Fibroblast of skin of right quadriceps (primary cell): Measurements from ENCODE around the gene SOX3.

Source experiments
- DNase-seq: peaks from one replicate; pipeline ENCODE4 v3.0.0-alpha.2; 2013

The SOX3 gene

DNA sequence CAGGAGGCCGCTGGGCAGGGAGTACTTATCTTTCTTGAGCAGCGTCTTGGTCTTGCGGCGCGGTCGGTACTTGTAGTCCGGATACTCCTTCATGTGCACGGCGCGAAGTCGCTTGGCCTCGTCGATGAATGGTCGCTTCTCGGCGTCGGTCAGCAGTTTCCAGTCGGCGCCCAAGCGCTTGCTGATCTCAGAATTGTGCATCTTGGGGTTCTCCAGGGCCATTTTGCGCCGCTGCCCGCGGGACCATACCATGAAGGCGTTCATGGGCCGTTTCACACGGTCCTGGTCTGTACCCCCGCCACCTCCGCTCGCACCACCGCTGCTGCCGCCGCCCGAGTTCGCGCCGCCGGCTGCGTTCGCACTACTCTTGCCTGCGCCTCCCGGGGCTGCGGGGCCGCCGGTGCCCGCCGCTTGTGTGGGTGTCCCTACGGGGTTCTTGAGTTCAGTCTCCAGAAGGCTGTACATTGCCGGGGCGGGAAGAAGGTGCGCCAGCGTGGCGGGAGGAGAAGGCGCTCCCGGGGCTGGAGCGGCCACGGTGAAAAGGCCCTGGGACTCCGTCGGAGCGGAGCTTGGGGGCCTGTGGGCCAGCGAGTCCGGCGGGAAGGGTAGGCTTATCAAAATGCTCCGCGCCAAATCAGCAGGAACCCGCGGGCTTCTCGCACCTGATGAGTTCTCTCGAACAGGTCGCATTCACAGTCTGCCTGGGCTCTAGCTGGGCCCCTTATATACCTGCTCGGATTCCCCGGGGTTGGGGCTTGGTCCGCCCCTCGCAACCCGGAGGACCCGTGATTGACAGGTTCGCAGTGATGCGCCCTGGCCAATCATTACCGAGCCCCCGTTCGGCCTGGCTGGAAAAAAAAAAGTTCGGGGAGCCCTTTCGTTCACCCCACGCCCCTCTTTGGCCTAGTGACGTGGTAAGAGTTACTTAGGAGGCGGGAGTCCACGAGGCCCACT is at the start of gene SOX3:
TSS of gene SOX3 (minus strand) at position 699 of the 954 bp plus-strand sequence. CDS start at position 690, 9 bp downstream.
- DNase-seq = no peak

DNA sequence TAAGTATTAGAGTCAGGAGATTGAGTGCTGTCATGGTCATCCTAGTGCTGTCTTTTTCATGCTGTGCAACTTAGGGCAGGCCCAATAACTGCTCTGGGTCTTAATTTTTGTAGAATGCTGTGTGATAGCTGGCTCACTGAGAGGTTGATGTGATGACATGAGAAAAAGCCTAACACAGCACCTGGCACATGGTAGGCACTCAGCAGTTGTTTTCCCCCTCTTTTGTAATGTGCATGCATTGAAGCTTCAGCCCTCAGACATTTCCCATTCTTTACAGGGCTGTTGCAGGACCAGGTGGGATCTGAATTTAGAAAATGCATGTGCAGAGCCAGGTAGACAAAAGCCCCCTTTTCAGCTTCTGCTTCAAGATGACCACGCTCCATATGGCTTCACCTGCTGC is 44.1 kb upstream of the SOX3 start:
- no peak for DNase-seq

DNA sequence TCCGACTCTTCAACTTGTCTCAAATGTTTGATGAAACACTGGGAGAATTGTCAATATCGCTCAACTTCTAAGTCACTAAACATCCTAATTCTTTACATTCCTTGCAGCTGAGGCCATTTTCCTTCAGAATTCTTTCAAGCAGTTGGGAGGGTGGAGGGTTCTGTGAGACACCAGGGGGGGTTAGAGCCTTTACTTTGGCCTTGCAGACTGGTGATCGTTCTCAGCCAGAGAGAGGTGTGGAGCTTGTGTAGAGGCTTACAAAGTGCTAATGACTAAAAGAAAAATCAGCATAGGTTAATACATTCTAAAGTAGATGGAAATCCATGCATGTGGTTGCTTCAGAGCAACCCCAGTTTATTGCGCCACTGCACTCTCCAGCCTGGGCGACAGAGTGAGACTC is 21.3 kb upstream of the SOX3 start:
- peak; percentile 73 for DNase-seq

DNA sequence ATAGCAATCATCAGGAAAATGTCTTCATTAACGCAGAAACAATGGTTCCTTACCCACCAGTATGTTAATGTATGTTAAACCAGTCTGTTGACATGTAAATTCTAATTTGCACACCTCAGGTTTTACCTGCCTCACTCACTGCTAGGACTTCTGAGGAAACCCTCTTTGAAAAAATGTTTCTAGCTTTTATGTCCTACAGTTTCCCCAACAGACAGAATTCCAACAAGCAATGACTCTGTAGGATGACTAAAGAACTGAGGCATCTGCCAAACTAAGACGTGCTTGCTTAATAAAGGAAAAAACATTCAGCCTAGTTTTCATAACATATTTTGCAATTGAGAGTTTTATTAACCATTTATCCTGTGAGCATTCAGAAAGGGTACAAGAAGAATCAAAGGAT is 20.6 kb upstream of the SOX3 start:
- DNase-seq = peak; percentile 69

DNA sequence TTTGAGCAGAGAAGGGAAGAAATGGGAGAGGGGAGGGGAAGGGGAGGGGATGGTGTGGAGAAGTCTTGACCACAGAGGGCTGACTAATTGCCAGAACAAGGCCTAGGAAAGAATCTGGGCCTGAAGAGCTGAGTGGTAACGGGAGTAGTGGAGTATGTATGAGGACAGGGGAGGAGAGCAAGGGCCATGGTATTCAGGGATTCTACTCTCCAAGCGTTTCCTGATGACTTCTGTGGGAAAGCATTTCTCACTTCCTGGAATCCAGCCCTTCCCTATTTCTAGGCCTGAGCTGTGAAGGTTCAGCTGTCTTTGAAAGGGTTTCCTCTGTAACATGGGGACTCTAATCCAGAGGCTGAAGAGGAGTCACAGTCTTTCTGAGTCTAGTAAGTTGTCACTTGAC is 19.7 kb upstream of the SOX3 start:
- DNase-seq = peak; percentile 85

DNA sequence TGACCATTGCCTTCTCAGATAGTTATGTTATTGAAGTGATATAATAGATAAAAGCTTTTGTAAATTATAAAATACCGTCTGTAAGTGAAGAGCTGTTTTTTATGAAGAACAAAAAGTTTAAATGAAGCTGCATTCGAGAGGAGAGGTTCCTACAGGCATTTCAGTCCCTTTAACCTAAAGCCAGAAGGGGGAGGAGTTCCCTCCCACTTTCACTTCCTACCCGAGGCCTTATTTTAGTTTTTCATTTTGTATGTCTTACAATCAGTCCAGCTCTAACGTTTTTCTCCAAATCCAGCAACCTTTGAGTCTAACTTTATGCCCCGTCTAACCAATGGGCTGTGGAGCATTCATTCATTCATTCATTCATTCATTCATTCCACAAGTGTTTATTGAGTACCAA is 16.5 kb upstream of the SOX3 start:
- DNase-seq = no peak

DNA sequence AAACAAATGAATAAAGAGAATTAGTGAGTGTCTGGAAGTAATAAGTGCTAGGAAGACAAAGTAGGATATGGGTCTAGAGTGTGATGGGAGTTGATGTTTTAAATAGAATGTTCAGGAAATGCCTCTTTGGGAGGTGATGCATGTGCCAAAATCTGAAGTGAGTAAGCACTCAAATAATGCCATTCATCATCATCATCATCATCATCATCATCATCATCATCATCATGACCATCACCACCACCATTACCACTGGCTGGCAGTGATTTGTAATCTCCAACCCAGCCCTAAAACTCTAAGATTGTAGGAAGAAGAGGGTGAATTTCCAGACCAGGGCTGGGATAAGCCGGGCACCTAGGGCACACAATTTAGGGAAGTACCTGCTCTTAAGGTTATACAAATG is 9.7 kb upstream of the SOX3 start:
- DNase-seq = no peak

DNA sequence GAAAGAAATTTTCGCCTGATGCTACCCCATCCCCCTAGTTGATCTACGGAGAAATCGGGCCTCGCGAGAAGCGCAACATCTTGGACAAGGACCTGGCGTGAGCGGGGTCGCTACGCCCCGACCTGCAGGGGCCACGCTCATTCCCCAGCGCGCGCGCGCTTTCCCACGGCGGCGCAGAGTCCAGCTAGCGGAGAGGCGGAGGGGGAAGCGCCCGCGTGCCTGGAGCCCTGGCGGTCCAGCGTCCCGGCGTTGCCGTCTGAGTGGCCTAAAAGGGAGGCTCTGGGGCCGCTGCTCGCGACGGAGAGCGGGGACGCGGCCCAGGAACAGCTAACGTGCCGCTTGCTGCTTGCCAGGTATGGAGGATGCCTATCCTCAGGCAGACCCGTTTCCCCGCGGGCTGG is 6.0 kb upstream of the SOX3 start:
- DNase-seq = no peak

DNA sequence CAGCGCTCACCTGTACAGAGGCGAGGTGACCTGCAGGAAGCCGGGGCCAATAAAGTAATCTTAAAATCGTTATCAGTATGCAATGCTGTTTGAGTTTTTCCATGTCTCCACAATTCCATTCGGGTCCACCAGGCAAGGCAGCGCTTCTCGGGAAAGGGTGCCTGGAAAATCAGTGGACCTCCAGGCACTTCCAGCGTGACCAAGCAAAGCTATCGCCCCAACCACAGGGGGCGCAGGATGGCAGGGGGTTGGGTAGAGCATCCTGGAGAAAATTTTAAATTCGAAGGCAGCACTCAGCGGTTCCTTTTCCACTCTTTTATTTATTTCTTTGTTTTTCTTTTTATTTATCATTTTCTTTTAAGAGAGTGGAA is 5.4 kb upstream of the SOX3 start:
- no peak for DNase-seq

DNA sequence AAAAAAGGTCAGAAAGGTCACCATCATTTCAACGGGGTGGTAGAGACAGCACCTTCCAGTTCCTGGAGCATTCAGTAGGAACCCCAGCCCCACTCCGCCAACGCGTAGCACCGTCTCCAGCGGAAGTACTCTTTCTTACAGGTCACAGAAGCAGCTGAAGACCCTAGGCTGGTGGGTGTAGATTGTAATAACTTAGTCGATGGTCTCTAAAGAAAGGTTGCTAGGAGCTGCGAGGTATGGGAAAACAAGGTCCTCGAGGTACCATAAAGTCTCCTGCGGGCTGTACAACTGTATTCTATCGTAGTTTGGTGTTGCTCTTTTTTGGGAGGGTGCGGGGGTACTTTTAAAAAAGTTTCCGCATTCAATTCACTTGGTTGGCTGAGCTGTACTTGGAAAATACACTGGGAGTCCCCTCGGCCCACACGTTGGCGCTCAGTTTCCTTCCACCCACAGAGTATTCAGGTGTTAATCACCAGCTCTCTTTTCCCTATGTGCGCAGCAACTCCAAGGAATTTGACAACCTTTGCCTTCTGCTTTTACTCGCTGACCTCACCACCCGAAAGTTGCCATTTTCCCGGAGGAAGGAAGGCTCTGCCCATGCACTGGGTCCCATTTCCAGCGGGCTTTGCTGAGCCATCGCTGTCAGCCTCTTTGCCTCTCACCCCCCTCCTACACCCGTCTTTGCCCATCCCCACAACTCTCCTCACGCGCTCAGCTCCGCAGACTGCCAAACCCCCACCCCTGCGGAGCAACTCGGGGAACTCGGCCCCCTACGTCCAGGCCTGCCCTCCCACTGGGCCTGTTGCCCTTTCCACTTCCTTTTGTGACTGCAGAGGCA is 4.8 kb upstream of the SOX3 start:
- no peak for DNase-seq

DNA sequence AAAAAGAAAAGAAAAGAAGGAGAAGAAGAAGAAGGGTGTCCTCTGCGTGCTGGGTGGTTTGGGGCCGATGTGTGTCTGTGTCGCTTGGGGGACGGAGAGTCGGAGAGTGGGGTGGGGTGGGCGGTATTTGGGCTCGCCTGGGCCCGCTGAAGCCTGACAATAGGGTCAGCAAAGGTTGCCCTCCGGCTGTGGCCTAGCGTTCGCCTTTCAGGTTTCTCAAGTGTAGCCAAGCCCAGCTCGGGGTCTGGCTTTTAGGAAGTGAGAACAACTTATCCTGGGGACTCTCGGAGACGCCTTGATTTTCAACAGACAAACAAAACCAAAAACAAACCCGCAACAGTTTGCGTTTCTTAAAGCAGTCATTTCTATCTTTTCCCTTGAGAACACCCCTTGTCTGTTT is 4.1 kb upstream of the SOX3 start:
- no peak for DNase-seq

DNA sequence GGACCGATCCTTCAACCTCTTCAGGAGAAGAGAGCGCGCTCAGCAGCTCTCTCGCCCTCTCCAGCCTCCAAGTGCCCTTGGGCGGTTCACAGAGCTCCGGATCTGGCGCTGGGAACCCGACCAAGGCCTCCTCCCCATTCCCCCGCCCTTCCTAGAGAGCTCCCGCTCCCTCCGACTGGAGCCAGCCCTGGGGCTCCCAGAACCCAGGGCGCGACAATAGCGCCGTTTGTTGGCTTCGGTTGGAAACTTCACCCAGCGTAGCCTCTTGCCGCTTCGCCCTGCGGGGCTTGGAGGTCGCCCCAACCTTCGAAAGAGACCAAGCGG is 3.1 kb upstream of the SOX3 start:
- no peak for DNase-seq

DNA sequence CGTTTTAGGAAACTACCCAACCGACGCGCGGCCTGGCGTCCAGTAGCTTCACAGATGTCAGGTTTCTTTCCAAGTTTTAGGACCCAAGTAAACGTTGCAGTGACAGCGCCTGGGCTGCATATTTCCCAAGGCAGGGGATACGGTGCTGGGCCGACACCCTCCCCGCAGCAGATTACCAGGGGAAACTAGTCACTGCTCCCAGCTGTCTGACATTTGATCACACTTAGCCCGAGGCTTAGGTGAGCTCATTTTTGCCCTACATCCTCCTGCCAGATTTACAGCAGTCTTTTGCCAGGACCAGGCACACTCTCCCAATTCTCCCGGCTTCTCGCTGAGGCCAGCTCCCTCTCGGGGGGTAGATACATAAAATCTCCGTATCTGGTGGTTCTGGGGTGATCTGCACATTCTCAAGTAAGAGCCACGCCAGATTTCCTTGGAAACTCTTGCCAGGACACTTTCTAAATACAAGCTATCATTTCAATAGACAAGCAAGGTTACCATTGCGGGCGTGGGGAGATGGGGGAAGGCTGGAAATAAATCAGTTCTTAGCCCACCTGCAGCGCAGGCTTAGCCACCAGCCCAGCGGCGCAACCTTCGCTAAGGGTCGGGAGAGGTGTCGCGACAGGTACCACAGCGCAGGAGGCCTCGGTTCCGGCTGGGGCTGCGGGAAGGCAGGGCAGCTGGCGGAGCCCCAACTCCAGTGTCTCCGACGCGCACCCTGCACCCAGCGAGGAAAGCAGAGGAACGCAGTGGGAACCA is 2.5 kb upstream of the SOX3 start:
- no peak for DNase-seq

DNA sequence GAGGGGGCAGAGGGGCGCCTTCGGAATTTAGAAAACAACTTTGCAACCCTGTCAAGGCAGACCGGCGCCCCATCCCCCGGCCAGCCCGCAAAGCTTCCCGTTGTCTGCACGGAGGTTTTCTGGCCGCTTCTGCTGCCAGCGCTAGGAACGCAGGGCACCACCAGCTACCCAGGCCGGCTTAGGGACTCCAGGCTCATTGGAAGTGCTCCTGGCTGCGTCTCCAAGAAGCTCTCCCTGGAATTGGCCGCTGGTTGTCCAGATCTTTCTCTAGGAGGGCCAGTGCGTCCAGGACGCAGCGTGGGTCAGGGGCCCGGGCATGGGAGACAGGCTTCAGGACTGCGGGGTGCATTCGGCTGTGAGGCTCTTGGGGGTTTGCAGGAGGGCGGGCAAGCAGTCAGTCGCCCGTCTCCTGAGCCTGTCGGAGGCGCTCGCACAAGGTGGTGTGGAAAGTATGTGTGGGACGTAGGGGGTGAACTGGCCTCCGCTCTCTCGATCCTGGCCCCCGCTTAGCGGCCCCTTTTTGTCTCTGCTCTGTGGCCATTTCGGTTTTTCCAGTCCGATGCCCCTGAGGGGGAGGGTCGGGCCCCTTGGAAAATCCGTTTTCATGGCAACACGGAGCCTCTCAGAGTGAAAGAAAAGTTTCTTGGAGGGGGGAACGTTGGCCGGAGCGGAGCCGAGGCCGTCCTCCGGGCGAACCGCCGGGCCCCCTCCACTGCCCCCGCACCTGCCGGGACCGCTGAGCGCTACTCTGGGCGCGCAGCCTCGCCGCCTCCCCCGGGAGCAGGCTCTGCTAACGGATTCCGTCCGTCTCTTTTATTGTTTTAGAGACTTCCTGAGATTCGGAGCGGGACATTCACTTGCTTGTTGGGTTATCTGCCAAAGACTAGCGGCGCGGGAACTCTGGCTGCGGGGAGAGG is 810 bp upstream of the SOX3 start:
- no peak for DNase-seq

DNA sequence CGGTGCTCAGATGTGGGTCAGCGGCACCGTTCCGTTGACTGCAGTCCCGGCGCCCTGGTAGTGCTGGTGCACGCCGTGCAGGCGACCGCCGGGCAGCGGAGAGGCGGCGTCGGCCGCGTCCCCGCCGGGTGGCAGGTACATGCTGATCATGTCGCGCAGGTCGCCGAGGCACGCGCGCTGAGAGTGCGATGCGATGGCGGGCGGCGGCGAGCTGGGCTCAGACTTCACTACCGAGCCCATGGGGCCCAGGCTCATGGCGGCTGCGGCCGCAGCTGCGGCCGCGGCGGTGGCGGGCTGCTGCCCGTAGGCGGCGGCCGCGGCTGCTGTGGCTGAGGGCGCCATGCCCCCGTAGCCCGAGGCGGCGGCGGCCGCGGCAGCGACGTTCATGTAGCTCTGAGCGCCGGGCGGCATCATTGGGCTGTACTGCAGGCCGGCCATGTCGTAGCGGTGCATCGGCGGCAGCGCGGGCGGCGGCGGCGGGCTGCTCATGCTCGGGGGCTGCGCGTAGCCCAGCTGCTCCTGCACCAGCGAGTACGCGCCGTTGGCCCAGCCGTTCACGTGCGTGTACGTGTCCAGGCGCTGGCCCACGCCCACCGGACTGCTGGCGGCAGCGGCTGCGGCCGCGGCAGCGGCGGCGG is 1.0 kb downstream of the SOX3 start:
- peak; percentile 3 for DNase-seq

DNA sequence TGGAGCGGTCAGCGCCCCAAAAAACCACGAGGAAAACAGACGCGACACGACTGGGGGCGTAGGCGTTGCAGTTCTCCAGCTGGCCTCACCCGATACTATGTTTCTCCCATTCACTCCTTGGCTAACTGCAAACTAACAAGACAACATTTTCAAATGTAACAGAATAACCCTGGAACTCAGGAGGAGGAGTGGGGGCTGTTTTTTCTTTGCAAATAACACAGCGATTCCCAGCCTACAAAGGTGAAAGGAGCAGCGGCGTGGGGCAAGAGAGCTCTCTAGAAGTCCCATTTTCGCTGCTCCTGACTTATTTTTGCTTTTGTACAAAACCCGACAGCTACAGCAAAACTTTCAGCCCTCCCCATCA is 1.6 kb downstream of the SOX3 start:
- DNase-seq = no peak

DNA sequence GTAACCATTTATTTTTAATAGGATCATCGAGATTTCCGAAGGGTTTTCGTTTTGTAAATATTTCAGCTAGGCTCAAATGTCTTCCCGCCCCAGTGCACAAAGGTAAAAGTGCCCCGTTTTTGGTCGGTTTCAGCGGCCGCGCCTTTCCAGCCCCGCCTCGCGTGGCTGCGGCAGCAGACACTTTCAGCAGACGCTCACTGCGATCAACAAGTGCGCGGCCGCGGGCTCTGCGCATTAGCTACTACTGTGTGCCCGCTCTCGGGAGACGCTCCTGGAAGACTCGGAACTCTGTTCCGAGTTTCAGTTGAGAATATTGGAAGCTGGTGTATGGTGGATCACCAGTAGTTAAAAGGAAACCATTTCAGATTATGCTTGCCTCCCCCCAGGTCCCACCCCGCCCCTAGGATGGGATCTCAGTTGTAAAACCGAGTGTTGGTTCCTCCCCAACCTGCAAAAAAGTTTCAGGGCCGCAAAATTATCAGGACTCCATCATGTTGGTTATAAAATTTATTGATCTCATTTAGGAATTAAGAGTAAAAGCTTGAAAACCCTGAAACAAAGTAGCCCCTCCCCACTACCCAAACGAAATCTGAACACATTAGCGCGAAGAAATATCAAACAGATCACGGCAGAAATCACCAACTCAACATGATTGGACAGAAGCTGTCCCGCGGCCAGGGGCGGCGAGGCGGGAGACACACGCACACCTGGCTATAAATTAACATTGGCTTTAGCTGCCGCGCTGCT is 2.2 kb downstream of the SOX3 start:
- no peak for DNase-seq

DNA sequence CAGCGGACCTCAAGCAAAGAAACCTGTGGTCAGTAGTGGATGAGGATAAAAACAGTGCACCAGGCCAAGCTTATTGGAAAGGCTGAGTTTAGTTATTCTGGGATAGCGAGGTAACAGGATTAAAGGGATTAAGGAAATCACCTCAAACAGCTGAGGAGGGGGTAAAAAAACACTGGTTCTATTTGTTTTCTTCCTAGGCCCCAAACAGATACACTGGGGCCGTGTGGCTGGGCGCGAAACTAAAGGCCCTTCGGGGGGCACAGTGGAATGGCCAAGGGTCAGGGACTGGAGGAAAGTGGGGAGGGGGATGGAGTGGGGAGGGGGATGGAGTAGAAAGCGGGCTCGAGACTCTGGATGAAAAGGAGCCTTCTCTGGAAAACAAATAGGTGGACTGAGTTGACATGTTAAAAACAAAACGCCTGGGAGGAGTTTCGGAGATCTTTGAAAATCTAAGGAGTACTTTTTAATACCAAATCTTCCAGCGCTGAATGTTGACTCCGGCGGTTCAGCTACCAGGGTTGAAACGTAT is 2.9 kb downstream of the SOX3 start:
- DNase-seq = no peak

DNA sequence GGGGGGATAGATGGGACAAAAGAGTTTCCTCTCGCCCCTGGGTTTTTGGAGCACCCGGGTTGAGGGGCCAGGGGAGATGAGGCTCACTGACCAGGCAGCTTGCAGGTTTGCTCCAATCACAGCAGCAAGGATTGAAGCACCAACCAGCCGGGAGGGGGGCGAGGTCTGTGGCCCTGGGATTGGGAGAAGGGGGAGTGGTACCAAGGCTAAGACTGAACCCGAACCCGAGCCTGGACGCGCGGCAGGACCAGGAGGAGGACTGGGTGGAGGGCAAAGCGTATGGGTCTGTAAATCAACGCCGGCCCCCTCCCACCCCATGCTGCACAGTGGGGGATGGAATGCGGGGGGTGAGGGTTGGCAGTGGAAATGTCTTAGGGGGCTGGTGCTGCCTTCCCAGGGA is 3.5 kb downstream of the SOX3 start:
- no peak for DNase-seq

DNA sequence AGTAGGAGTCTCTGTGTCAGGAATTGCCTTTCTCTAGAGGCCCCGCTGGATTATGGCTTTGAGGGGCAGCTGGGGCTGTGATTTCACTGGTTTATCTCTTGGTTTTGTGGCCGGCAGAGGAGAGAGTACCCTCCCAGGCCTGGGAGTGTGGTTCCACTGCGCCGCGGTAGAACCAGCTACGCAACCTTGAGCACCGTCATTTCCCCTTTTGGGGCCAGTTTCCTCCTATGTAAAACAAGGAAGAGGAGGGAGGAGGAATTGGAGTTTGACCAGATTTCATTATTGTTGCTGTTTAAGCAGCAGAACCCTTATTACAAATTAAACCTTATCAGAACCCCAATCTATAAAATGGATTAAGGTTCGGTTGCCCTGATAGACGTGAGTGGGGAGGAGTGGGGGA is 4.4 kb downstream of the SOX3 start:
- DNase-seq = no peak

DNA sequence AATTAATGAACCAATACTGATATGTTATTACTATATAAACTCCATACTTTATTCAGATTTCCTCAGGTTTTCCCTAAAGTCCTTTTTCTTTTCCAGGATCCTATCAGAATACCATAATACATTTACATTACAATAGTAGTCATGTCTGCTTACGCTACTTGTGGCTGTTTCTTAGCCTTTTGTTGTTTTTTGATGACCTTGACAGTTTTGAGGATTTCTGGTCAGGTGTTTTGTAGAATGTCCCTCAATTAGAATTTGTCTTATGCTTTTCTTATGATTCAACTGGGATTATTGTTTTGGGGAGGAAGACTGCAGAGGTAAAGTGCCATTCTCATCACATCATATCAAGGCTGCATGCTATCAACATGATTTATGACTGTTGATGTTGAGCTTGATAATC is 9.1 kb downstream of the SOX3 start:
- DNase-seq = no peak
